Right lobe of liver (tissue), 4 donors: Measurements from ENCODE around the gene FAM227B.

Experiments
- POLR2A ChIP-seq: fragments of 450-650 bp; IDR thresholded peaks from one replicate; pipeline ENCODE4 v1.6.1; 2017; ENCODE audit warnings: antibody characterized with exemption, mild to moderate bottlenecking
- TF ChIP-seq, protein P1 (sequence below), 4 donors: fragments of 200-600 bp in 3 of 4; fragments of 450-650 bp in 1 of 4; IDR thresholded peaks; one replicate each; pipeline versions ENCODE4 v1.5.1 to v1.8.0; 2016 to 2022; ENCODE audit warnings: antibody characterized with exemption in 4 of 4, mild to moderate bottlenecking in 2 of 4
- donor health status: DM: no; HTN: no; CAD: no.
- donor health status: DM: no; HTN: no; CAD: no.
- donor health status: DM: no; HTN: yes; CAD: no.

DNA sequence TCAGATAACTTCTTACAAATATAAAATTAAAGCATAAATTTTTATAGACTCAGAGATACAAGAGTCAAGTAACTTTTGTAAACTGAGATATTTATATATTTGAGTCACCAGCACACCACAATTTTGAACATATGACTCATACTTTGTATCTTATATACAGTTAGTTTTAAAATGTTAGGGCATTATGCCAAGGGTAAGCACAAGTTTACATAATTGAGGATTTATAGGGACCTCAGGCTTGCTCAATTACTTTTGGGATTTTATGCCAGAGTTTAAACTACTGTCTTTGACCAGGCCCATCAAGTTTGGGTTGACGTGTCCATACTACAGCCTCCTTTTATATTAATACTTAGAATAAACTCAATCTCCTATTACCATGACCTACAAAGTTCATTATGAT is 205.0 kb downstream of the FAM227B start:
- TF ChIP-seq, protein P1, sequence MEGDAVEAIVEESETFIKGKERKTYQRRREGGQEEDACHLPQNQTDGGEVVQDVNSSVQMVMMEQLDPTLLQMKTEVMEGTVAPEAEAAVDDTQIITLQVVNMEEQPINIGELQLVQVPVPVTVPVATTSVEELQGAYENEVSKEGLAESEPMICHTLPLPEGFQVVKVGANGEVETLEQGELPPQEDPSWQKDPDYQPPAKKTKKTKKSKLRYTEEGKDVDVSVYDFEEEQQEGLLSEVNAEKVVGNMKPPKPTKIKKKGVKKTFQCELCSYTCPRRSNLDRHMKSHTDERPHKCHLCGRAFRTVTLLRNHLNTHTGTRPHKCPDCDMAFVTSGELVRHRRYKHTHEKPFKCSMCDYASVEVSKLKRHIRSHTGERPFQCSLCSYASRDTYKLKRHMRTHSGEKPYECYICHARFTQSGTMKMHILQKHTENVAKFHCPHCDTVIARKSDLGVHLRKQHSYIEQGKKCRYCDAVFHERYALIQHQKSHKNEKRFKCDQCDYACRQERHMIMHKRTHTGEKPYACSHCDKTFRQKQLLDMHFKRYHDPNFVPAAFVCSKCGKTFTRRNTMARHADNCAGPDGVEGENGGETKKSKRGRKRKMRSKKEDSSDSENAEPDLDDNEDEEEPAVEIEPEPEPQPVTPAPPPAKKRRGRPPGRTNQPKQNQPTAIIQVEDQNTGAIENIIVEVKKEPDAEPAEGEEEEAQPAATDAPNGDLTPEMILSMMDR (IDR thresholded peaks at IDR 0.05), result no peak
- TF ChIP-seq POLR2A, result no peak
